Glutamatergic neuron (in vitro differentiated cells): ENCODE results near the gene LIN7A. TPM values are rescaled to one million over a fixed set of nuclear protein-coding genes. Genes with fewer than 3 reads are reported as not detected.

Experiments used
- DNase-seq: peaks from one replicate; pipeline ENCODE4 v3.0.0; 2022
- H3K27ac Mint-ChIP-seq: one replicate; pipeline ENCODE4 v1.8.0; 2020; ENCODE audit warnings: mild to moderate bottlenecking, mixed read lengths, inconsistent platforms; ENCODE audit not compliant: unreplicated experiment
- H3K27me3 Mint-ChIP-seq: one replicate; pipeline ENCODE4 v1.8.0; 2020; ENCODE audit warnings: mild to moderate bottlenecking, moderate library complexity, mixed read lengths, inconsistent platforms; ENCODE audit not compliant: unreplicated experiment
- H3K36me3 Mint-ChIP-seq: one replicate; pipeline ENCODE4 v1.8.0; 2020; ENCODE audit warnings: mild to moderate bottlenecking, mixed read lengths, inconsistent platforms; ENCODE audit not compliant: unreplicated experiment
- H3K4me1 Mint-ChIP-seq: one replicate; pipeline ENCODE4 v1.8.0; 2020; ENCODE audit warnings: mild to moderate bottlenecking, low read depth, mixed read lengths, inconsistent platforms; ENCODE audit not compliant: unreplicated experiment
- H3K4me3 Mint-ChIP-seq: one replicate; pipeline ENCODE4 v1.8.0; 2020; ENCODE audit warnings: mild to moderate bottlenecking, mixed read lengths, inconsistent platforms; ENCODE audit not compliant: unreplicated experiment
- H3K9me3 Mint-ChIP-seq: one replicate; pipeline ENCODE4 v1.8.0; 2020; ENCODE audit warnings: mild to moderate bottlenecking, moderate library complexity, mixed read lengths, inconsistent platforms; ENCODE audit not compliant: unreplicated experiment
- total RNA-seq: library from RNA; stranded (reverse); fragmentation: NEBNext Ultra II Directional; extraction: Animal tissue kit (Norgen Biotek cat#: 25700); gene quantifications from one replicate; pipeline ENCODE4 v1.2.1, GENCODE V29; 2021; ENCODE audit not compliant: unreplicated experiment
- TF ChIP-seq, protein P1 (sequence below): fragments of 200-600 bp; sonication (generic); IDR thresholded peaks from one replicate; pipeline ENCODE4 v1.5.0; 2021; ENCODE audit not compliant: partially characterized antibody, unreplicated experiment

LIN7A gene
- total RNA-seq, 1 donor from 2014 or later: 41.9 TPM

DNA sequence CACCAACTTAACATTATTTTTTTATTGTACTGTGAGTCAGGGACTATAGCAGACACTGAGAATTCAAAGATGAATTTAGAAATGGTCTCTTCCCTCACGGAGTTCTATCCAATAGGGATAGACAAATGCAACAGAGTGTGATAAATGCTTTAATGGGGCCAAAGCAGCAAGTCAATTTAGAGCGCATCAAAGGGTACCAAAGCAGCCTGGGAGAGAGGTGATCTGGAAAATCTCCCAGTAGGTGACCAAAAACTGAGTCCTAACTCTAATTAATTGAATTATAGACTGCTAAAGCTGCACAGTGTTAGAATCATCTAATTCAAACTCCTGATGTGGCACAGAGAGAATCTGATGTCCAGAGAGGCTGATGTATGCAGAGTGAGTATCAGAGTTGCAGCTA lies 2.6 kb downstream of the LIN7A start:
- DNase-seq: no peak
- peaks cover 11% of the 10 kb centered on the region for H3K4me1 Mint-ChIP-seq

DNA sequence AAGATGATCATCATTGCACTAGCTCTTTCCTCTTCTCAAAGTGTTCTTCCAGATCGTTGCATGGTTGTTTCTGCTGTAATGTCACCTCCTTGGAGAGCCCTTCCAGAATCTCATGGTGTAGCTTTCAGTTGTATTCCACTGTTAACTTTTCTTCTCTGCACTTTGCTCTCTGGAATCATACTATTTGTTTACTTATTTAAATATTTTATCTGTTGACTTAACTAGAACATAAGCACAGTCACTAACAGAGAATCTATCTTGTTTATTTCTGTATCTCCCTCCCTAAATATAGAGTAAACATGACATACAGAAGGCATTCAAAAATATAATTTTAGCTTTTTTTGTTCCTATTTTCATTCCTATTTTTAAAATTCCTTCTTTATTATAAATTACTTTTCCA lies 11.8 kb downstream of the LIN7A start:
- Mint-ChIP-seq H3K4me3 (no peak overlapping the region), H3K36me3 (no peaks in the 10 kb centered on the region), H3K9me3 (no peaks in the 10 kb centered on the region), H3K27me3 (no peaks in the 10 kb centered on the region), H3K4me1 (peaks cover 2% of the 10 kb centered on the region), H3K27ac (no peak overlapping the region)
- TF ChIP-seq, protein P1, sequence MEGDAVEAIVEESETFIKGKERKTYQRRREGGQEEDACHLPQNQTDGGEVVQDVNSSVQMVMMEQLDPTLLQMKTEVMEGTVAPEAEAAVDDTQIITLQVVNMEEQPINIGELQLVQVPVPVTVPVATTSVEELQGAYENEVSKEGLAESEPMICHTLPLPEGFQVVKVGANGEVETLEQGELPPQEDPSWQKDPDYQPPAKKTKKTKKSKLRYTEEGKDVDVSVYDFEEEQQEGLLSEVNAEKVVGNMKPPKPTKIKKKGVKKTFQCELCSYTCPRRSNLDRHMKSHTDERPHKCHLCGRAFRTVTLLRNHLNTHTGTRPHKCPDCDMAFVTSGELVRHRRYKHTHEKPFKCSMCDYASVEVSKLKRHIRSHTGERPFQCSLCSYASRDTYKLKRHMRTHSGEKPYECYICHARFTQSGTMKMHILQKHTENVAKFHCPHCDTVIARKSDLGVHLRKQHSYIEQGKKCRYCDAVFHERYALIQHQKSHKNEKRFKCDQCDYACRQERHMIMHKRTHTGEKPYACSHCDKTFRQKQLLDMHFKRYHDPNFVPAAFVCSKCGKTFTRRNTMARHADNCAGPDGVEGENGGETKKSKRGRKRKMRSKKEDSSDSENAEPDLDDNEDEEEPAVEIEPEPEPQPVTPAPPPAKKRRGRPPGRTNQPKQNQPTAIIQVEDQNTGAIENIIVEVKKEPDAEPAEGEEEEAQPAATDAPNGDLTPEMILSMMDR: no peak
- DNase-seq: no peak

More for the DNA sequence above, 2.6 kb downstream of the LIN7A start:
- Mint-ChIP-seq H3K27ac (peak overlapping the region; percentile 2), H3K4me3 (peak overlapping the region; percentile 37), H3K36me3 (no peaks in the 10 kb centered on the region), H3K27me3 (peaks cover 11% of the 10 kb centered on the region), H3K9me3 (peaks cover 7% of the 10 kb centered on the region)
- TF ChIP-seq, protein P1: no peak

DNA sequence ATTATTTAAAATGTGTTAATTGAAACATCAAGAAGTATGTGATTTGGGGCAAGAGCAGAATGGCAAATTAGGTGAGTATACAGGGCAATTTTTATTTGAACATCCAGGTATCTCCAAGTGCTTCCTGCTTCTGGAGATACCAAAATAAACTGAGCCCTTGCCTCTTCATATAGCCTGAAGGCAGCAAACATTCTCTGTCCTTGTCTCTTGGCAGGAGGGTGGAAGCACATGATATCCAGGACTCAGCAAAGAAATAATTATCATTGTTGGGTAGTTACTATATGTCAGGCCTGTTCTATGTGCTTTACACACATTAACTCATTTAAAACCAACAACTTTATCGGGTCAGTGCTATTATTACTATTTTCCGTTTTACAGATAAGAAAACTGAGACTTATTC lies 12.5 kb downstream of the LIN7A start:
- DNase-seq: no peak
- Mint-ChIP-seq H3K27ac (no peak overlapping the region), H3K4me1 (peaks cover 2% of the 10 kb centered on the region), H3K36me3 (no peaks in the 10 kb centered on the region), H3K9me3 (no peaks in the 10 kb centered on the region), H3K27me3 (no peaks in the 10 kb centered on the region), H3K4me3 (no peak overlapping the region)
- TF ChIP-seq, protein P1: no peak

DNA sequence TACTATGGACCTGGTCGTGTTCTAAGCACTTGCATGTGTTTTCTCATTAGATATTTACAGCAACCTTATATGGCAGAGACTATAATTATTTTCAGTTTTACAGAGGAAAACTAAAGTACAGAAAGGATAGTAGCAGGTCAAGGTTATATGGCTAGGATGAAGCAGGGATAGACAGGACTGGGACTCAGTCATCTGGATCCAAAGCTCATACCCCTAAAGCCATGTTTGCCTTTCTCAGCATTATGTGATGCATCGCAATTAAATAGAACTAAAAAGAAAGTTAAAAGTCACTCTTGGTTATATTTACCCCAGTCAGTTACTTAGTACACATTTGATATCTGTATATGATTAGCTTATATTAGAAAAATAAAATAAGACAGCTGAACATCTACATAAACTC lies 13.3 kb downstream of the LIN7A start:
- Mint-ChIP-seq H3K36me3 (no peaks in the 10 kb centered on the region), H3K4me1 (no peaks in the 10 kb centered on the region), H3K4me3 (no peak overlapping the region), H3K27ac (no peak overlapping the region), H3K9me3 (no peaks in the 10 kb centered on the region), H3K27me3 (no peaks in the 10 kb centered on the region)
- TF ChIP-seq, protein P1: no peak
- no peak for DNase-seq

DNA sequence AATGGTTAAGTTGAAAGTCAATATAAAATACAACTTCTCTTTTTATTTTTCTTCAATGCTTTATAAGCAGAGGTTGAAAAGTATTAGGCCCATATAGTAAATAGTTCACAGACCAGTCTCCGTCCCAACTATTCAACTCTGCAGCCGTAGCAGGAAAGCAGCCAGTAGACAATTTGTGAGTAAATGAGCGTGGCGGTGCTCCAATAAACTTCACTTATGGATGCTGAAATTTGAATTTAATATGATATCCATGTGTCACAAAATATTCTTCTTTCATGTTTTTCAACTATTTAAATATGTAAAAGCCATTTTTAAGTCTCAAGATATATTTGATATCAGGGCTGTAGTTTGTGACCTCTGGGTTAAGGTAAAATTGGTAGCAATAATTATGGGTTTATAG lies 17.7 kb downstream of the LIN7A start:
- Mint-ChIP-seq H3K27me3 (no peaks in the 10 kb centered on the region), H3K4me3 (no peak overlapping the region), H3K4me1 (no peaks in the 10 kb centered on the region), H3K9me3 (no peaks in the 10 kb centered on the region), H3K27ac (no peak overlapping the region), H3K36me3 (peaks cover 6% of the 10 kb centered on the region)
- no peak for DNase-seq
- TF ChIP-seq, protein P1: no peak
